MG63 (cell line): ENCODE results near the gene BMPER. TPM values are rescaled to one million over a fixed set of nuclear protein-coding genes. Genes with fewer than 3 reads are reported as not detected.

Source experiments
- DNase-seq: peaks from one replicate; pipeline ENCODE4 v3.0.0-alpha.2; 2020
- H3K27me3 ChIP-seq: fragments of 250-450 bp; sonication (Bioruptor Pico); 2 replicates; pipeline ENCODE4 v1.5.1; 2020; ENCODE audit warnings: mild to moderate bottlenecking, moderate library complexity
- H3K36me3 ChIP-seq: fragments of 250-450 bp; sonication (Bioruptor Pico); 2 replicates; pipeline ENCODE4 v1.5.1; 2020; ENCODE audit warnings: mild to moderate bottlenecking, moderate library complexity
- H3K4me3 ChIP-seq: fragments of 250-450 bp; sonication (Bioruptor Pico); 2 replicates; pipeline ENCODE4 v1.5.1; 2020; ENCODE audit warnings: mild to moderate bottlenecking, moderate library complexity
- H3K9me3 ChIP-seq: fragments of 250-450 bp; sonication (Bioruptor Pico); 2 replicates; pipeline ENCODE4 v1.5.1; 2020; ENCODE audit warnings: mild to moderate bottlenecking, moderate library complexity
- total RNA-seq: library from RNA; depleted of rRNA; stranded (reverse); fragments of >200 nt; shearing (Covaris generic); gene quantifications from 2 replicates; pipeline ENCODE4 v1.2.3, GENCODE V29; 2014; ENCODE audit warnings: low replicate concordance

The BMPER gene
- total RNA-seq, 1 experiment from 2014 or later, result 110 TPM

GRCh38 chr7:34075523-34076370 lies 170.4 kb downstream of the BMPER start:
- DNase-seq, result no peak
- Histone ChIP-seq H3K27me3 (no peaks in the 10 kb centered on the region), H3K9me3 (no peaks in the 10 kb centered on the region), H3K4me3 (no peak overlapping the region), H3K36me3 (peaks cover 87% of the 10 kb centered on the region)

GRCh38 chr7:34077168-34077567 lies 171.8 kb downstream of the BMPER start:
- H3K4me3 ChIP-seq, result no peak overlapping the region
- peaks cover 87% of the 10 kb centered on the region for H3K36me3 ChIP-seq
- no peak for DNase-seq

GRCh38 chr7:34078864-34079263 lies 173.5 kb downstream of the BMPER start:
- Histone ChIP-seq H3K9me3 (no peaks in the 10 kb centered on the region), H3K27me3 (no peaks in the 10 kb centered on the region), H3K36me3 (peaks cover 89% of the 10 kb centered on the region), H3K4me3 (no peak overlapping the region)
- no peak for DNase-seq

More at GRCh38 chr7:34077168-34077567, 171.8 kb downstream of the BMPER start:
- Histone ChIP-seq H3K9me3 (no peaks in the 10 kb centered on the region), H3K27me3 (no peaks in the 10 kb centered on the region)

GRCh38 chr7:34080513-34080912 lies 175.2 kb downstream of the BMPER start:
- no peak overlapping the region for H3K4me3 ChIP-seq
- peaks cover 88% of the 10 kb centered on the region for H3K36me3 ChIP-seq
- H3K27me3 ChIP-seq, result no peaks in the 10 kb centered on the region
- H3K9me3 ChIP-seq, result no peaks in the 10 kb centered on the region
- no peak for DNase-seq

GRCh38 chr7:34081935-34082334 lies 176.6 kb downstream of the BMPER start:
- Histone ChIP-seq H3K9me3 (no peaks in the 10 kb centered on the region), H3K36me3 (peaks cover 90% of the 10 kb centered on the region), H3K4me3 (no peak overlapping the region), H3K27me3 (no peaks in the 10 kb centered on the region)
- no peak for DNase-seq

GRCh38 chr7:34083440-34083839 lies 178.1 kb downstream of the BMPER start:
- Histone ChIP-seq H3K36me3 (peaks cover 97% of the 10 kb centered on the region), H3K27me3 (no peaks in the 10 kb centered on the region), H3K9me3 (no peaks in the 10 kb centered on the region), H3K4me3 (no peak overlapping the region)
- DNase-seq, result no peak

- no peak overlapping the region for H3K4me3 ChIP-seq
- peaks cover 96% of the 10 kb centered on the region for H3K36me3 ChIP-seq
- H3K9me3 ChIP-seq, result no peaks in the 10 kb centered on the region
- no peaks in the 10 kb centered on the region for H3K27me3 ChIP-seq
- DNase-seq, result no peak
Observed at GRCh38 chr7:34084651-34085050, 179.3 kb downstream of the BMPER start.

- Histone ChIP-seq H3K27me3 (no peaks in the 10 kb centered on the region), H3K9me3 (no peaks in the 10 kb centered on the region), H3K36me3 (peaks cover 96% of the 10 kb centered on the region), H3K4me3 (no peak overlapping the region)
- DNase-seq, result no peak
Observed at GRCh38 chr7:34086064-34086463, 180.7 kb downstream of the BMPER start.

GRCh38 chr7:34086981-34087380 lies 181.6 kb downstream of the BMPER start:
- DNase-seq, result no peak
- H3K27me3 ChIP-seq, result no peaks in the 10 kb centered on the region
- no peak overlapping the region for H3K4me3 ChIP-seq
- H3K36me3 ChIP-seq, result peaks cover 96% of the 10 kb centered on the region
- no peaks in the 10 kb centered on the region for H3K9me3 ChIP-seq

- peaks cover 96% of the 10 kb centered on the region for H3K36me3 ChIP-seq
- no peaks in the 10 kb centered on the region for H3K27me3 ChIP-seq
- H3K4me3 ChIP-seq, result no peak overlapping the region
- peak; percentile 18 for DNase-seq
- no peaks in the 10 kb centered on the region for H3K9me3 ChIP-seq
Observed at GRCh38 chr7:34087892-34088891, 182.9 kb downstream of the BMPER start.

- peaks cover 98% of the 10 kb centered on the region for H3K36me3 ChIP-seq
- DNase-seq, result no peak
- no peaks in the 10 kb centered on the region for H3K27me3 ChIP-seq
- no peaks in the 10 kb centered on the region for H3K9me3 ChIP-seq
- H3K4me3 ChIP-seq, result no peak overlapping the region
Observed at GRCh38 chr7:34090816-34091215, 185.5 kb downstream of the BMPER start.

GRCh38 chr7:34091321-34091917 lies 186.1 kb downstream of the BMPER start:
- Histone ChIP-seq H3K27me3 (no peaks in the 10 kb centered on the region), H3K9me3 (no peaks in the 10 kb centered on the region), H3K4me3 (no peak overlapping the region), H3K36me3 (peaks cover 98% of the 10 kb centered on the region)
- DNase-seq, result no peak

- H3K4me3 ChIP-seq, result no peak overlapping the region
- no peaks in the 10 kb centered on the region for H3K9me3 ChIP-seq
- no peak for DNase-seq
- H3K36me3 ChIP-seq, result peaks cover 98% of the 10 kb centered on the region
- H3K27me3 ChIP-seq, result no peaks in the 10 kb centered on the region
Observed at GRCh38 chr7:34093276-34093675, 187.9 kb downstream of the BMPER start.

GRCh38 chr7:34096198-34096651 lies 190.9 kb downstream of the BMPER start:
- H3K9me3 ChIP-seq, result no peaks in the 10 kb centered on the region
- no peaks in the 10 kb centered on the region for H3K27me3 ChIP-seq
- peak; percentile 61 for DNase-seq
- H3K4me3 ChIP-seq, result no peak overlapping the region
- H3K36me3 ChIP-seq, result peaks cover 99% of the 10 kb centered on the region

GRCh38 chr7:34096777-34097176 lies 191.4 kb downstream of the BMPER start:
- Histone ChIP-seq H3K4me3 (no peak overlapping the region), H3K36me3 (peaks cover 99% of the 10 kb centered on the region), H3K27me3 (no peaks in the 10 kb centered on the region), H3K9me3 (no peaks in the 10 kb centered on the region)
- no peak for DNase-seq

GRCh38 chr7:34100661-34101060 lies 195.3 kb downstream of the BMPER start:
- H3K9me3 ChIP-seq, result no peaks in the 10 kb centered on the region
- H3K4me3 ChIP-seq, result no peak overlapping the region
- DNase-seq, result no peak
- peaks cover 98% of the 10 kb centered on the region for H3K36me3 ChIP-seq
- H3K27me3 ChIP-seq, result no peaks in the 10 kb centered on the region

- Histone ChIP-seq H3K9me3 (no peaks in the 10 kb centered on the region), H3K4me3 (no peak overlapping the region), H3K27me3 (no peaks in the 10 kb centered on the region), H3K36me3 (peaks cover 93% of the 10 kb centered on the region)
- no peak for DNase-seq
Observed at GRCh38 chr7:34104115-34104514, 198.8 kb downstream of the BMPER start.
